Psoas muscle (tissue), 8 donors: ENCODE results near the gene BCDIN3D. TPM values are rescaled to one million over a fixed set of nuclear protein-coding genes. Genes with fewer than 3 reads are reported as not detected.

ENCODE experiments used
- ATAC-seq, 4 donors: fragments of 200-7000 bp; cut with Tn5 transposase; one replicate each; pipeline ENCODE4 v1.9.1; 2020; ENCODE audit warnings: moderate library complexity in 3 of 4, mild to moderate bottlenecking in 2 of 4
- DNase-seq, 2 donors: peaks; one replicate each; pipeline ENCODE4 v3.0.0-alpha.2; 2020
- H3K27ac ChIP-seq: fragments of 200-600 bp; one replicate; pipeline ENCODE4 v1.8.0; 2022
- H3K27me3 ChIP-seq, 3 donors: fragments of 200-600 bp in 1 of 3; one replicate each; pipeline versions ENCODE4 v1.6.1 to v1.8.0; 2013 to 2022; ENCODE audit warnings: low read length in 2 of 3, mild to moderate bottlenecking in 2 of 3, moderate library complexity in 1 of 3; ENCODE audit not compliant: insufficient read depth in 3 of 3
- H3K36me3 ChIP-seq, 2 donors: fragments of 200-600 bp in 1 of 2; one replicate each; pipeline versions ENCODE4 v1.6.1 to v1.8.0; 2013 to 2022; ENCODE audit warnings: low read depth in 1 of 2, mild to moderate bottlenecking in 1 of 2, moderate library complexity in 1 of 2; ENCODE audit not compliant: insufficient read depth in 1 of 2
- H3K4me1 ChIP-seq: fragments of 200-600 bp; one replicate; pipeline ENCODE4 v1.8.0; 2022
- H3K4me3 ChIP-seq: fragments of 200-600 bp; one replicate; pipeline ENCODE4 v1.8.0; 2022; ENCODE audit warnings: mild to moderate bottlenecking
- H3K9me3 ChIP-seq: fragments of 200-600 bp; one replicate; pipeline ENCODE4 v1.8.0; 2022
- CTCF ChIP-seq: fragments of 200-600 bp; IDR thresholded peaks from one replicate; pipeline ENCODE4 v1.8.0; 2022; ENCODE audit warnings: antibody characterized with exemption
- WGBS, 3 donors: extraction: QIAGEN DNeasy Blood & Tissue Kit; methylation state at CpG; one replicate each; pipeline versions ENCODE4 v1.1.6 to v1.1.7; 2013; 5-methylcytosine and 5-hydroxymethylcytosine counted together
- intact Hi-C, 2 donors: fragments of 100-400 bp; cut with DNase I; formaldehyde crosslinking; loops; one replicate each; pipeline versions ENCODE4 v1.11.0 to v1.14.2; 2022
- polyA plus RNA-seq, 3 donors: library from polyadenylated mRNA; stranded (reverse); fragments of 200-250 nt; gene quantifications; one replicate each; pipeline ENCODE4 v1.2.3, GENCODE V29; 2013
- total RNA-seq, 4 donors: library from RNA; stranded (reverse); fragmentation: NEBNext Ultra II Directional in 2 of 4; extraction: Animal tissue kit (Norgen Biotek cat#: 25700) in 2 of 4; gene quantifications; one replicate each; pipeline versions ENCODE4 v1.2.1 to v1.2.4, GENCODE V29; 2021 to 2023
- donor health status: healthy with polysubstance abuse.
- donor health status: DM: no; HTN: no; CAD: no; lungs with moderate emphysema.
- donor health status: Bipolar disorder and iron deficiency.
- donor health status: healthy.
- donor health status: DM: yes; HTN: yes; CAD: no.
- donor health status: DM: no; HTN: no; CAD: no.
- donor health status: DM: no; HTN: no; CAD: no.
- donor health status: DM: yes; HTN: yes; CAD: no.

The BCDIN3D gene
- total and polyA plus RNA-seq, 7 donors = 1.6 to 9.0 (median 3.1) TPM

GRCh38 chr12:49887091-49887490 lies 44.2 kb upstream of the BCDIN3D start:
- Histone ChIP-seq H3K4me3 (no peak overlapping the region), H3K4me1 (no peaks in the 10 kb centered on the region), H3K27me3 (peaks cover 0 to 2% (median 0%) of the 10 kb centered on the region in 3 donors), H3K27ac (no peak overlapping the region), H3K36me3 (no peaks in the 10 kb centered on the region), H3K9me3 (no peaks in the 10 kb centered on the region)
- 80 to 86% (median 80%) methylated on average over 9 of the region's 9 CpGs for WGBS, 3 donors
- intact Hi-C loops = no loop called here
- no peak for TF ChIP-seq CTCF
- no peak for ATAC-seq
- no peak for DNase-seq

DNA sequence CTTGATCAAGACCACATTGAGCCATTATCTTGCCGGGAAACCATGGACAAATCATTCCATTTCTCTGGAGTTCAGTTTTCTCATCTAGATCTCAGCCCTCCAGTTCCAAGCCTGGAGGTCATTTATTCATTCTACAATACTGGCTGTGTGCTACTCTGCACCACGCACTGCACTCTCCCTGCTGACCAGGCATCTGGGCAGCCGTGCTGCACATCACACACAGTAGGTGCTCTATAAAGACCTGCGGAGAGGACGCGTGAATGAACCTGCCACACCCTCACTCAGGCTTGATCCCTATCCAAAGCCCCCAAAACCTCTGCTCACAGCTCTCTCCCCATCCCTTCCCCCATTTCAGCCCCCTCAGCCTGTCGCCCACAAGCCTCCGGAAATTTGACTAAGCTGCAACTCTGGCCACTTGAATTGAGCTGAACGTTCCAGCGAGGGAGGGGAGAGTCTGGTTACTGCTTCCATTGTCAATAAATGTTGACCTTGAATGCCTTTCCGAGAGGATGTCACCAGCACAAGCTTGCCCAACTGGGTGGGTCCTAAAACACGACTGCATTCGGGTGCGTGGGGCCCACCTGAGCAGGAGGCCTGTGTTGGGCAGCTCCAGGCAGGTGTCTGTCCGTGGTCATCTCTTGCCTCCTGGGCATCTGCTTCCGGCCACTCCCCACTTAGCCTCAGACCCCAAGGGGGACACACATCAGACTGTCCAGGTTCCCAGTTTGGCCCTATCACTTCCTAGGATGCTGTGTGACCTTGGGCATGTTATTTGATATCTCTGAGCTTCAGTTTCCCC lies 43.0 kb upstream of the BCDIN3D start:
- Histone ChIP-seq H3K27ac (no peak overlapping the region), H3K4me1 (no peaks in the 10 kb centered on the region), H3K4me3 (no peak overlapping the region), H3K27me3 (peaks cover 0 to 2% (median 0%) of the 10 kb centered on the region in 3 donors), H3K9me3 (no peaks in the 10 kb centered on the region), H3K36me3 (no peaks in the 10 kb centered on the region)
- TF ChIP-seq CTCF = no peak
- ATAC-seq = no peak
- WGBS, 3 donors = 61 to 64% (median 63%) methylated on average over 16 of the region's 16 CpGs
- intact Hi-C loops = no loop called here
- peak in 1 of 2 donors; percentile 12 for DNase-seq

DNA sequence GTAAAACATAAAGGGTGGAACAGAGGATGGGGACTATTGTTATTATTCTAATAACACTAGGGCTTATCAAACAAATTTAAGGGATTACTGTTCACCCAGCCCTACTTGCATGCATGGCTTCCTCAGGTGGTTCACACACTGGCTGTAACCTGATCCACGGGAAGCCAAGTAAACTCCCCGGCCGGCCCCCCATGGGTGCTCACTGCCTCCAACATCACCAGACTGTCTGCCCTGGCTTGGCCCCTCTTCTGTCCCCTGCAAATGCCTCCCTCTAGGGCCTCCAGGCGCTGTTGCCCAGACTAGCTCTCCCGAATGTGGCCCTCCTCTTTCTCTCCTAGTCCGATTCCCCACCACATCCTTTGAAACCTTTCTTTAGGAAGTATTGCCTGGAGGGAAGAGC lies 42.2 kb upstream of the BCDIN3D start:
- Histone ChIP-seq H3K9me3 (no peaks in the 10 kb centered on the region), H3K4me1 (no peaks in the 10 kb centered on the region), H3K27me3 (peaks cover 0 to 2% (median 0%) of the 10 kb centered on the region in 3 donors), H3K27ac (no peak overlapping the region), H3K4me3 (no peak overlapping the region), H3K36me3 (no peaks in the 10 kb centered on the region)
- no peak for TF ChIP-seq CTCF
- ATAC-seq (no peak), DNase-seq (no peak)
- 63 to 73% (median 68%) methylated on average over 6 of the region's 6 CpGs for WGBS, 3 donors
- intact Hi-C loops = no loop called here

DNA sequence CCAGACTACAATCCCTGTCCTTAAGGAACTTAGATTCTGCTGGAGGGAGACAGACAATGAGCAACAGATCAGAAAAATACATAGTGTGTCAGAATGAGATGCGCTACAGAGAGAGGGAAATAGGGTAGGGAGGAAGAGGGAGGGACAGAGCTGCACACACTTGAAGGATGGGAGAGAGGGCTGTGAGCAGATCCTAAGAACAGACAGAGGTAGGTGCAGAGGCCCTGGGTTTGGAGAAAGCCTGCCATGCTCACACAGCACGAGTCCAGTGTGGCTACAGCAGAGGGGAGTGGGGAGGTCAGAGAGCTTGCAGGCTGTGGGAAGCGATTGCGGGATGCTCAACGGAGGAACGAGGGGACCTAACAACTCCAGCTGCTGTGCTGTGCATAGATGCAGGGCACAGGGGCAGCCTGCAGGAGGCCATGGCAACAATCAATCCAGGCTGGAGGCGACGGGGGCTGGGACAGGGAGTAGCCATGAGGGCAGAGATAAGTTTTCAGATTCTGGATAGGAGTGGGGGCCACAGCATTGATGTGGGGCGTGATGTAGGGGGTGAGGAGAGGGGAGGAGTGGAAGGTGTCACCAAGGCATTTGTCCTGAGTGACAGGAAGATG lies 40.1 kb upstream of the BCDIN3D start:
- Histone ChIP-seq H3K9me3 (no peaks in the 10 kb centered on the region), H3K27me3 (no peaks in the 10 kb centered on the region), H3K4me1 (no peaks in the 10 kb centered on the region), H3K4me3 (no peak overlapping the region), H3K36me3 (no peaks in the 10 kb centered on the region), H3K27ac (no peak overlapping the region)
- WGBS, 3 donors = 80 to 85% (median 84%) methylated on average over 9 of the region's 9 CpGs
- DNase-seq (no peak), ATAC-seq (no peak)
- no peak for TF ChIP-seq CTCF
- intact Hi-C loops = no loop called here
